Measurements from ENCODE around the gene MTHFR.

The MTHFR gene

GRCh38 chr1:11838349-11839272, 32.8 kb upstream of the MTHFR start (continued):
- TF ChIP-seq, protein P1, sequence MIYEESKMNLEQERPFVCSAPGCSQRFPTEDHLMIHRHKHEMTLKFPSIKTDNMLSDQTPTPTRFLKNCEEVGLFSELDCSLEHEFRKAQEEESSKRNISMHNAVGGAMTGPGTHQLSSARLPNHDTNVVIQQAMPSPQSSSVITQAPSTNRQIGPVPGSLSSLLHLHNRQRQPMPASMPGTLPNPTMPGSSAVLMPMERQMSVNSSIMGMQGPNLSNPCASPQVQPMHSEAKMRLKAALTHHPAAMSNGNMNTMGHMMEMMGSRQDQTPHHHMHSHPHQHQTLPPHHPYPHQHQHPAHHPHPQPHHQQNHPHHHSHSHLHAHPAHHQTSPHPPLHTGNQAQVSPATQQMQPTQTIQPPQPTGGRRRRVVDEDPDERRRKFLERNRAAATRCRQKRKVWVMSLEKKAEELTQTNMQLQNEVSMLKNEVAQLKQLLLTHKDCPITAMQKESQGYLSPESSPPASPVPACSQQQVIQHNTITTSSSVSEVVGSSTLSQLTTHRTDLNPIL (CRISPR knock-in tag; IDR thresholded peaks at IDR 0.05; ENCODE audit: low read depth), result no peak
- TF ChIP-seq BACH2 (CRISPR knock-in tag; IDR thresholded peaks at IDR 0.05; ENCODE audit: borderline replicate concordance), result no peak
- TF ChIP-seq SNAI2 (CRISPR knock-in tag; IDR thresholded peaks at IDR 0.05), result no peak
- TF ChIP-seq, protein P2, sequence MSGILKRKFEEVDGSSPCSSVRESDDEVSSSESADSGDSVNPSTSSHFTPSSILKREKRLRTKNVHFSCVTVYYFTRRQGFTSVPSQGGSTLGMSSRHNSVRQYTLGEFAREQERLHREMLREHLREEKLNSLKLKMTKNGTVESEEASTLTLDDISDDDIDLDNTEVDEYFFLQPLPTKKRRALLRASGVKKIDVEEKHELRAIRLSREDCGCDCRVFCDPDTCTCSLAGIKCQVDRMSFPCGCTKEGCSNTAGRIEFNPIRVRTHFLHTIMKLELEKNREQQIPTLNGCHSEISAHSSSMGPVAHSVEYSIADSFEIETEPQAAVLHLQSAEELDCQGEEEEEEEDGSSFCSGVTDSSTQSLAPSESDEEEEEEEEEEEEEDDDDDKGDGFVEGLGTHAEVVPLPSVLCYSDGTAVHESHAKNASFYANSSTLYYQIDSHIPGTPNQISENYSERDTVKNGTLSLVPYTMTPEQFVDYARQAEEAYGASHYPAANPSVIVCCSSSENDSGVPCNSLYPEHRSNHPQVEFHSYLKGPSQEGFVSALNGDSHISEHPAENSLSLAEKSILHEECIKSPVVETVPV (CRISPR knock-in tag; IDR thresholded peaks at IDR 0.05), result no peak
- TF ChIP-seq GLIS3 (CRISPR knock-in tag; IDR thresholded peaks at IDR 0.05), result no peak
- TF ChIP-seq ZNF8 (CRISPR knock-in tag; IDR thresholded peaks at IDR 0.05), result no peak
- no peak for TF ChIP-seq ZFP3 (CRISPR knock-in tag; IDR thresholded peaks at IDR 0.05)
- no peak for TF ChIP-seq ZFP30 (CRISPR knock-in tag; IDR thresholded peaks at IDR 0.05)
- no peak for TF ChIP-seq ESRRG (CRISPR knock-in tag; IDR thresholded peaks at IDR 0.05)
- TF ChIP-seq OSR1 (CRISPR knock-in tag; IDR thresholded peaks at IDR 0.05), result no peak
- no peak for TF ChIP-seq ARNTL (CRISPR knock-in tag; IDR thresholded peaks at IDR 0.05; ENCODE audit: borderline replicate concordance, low read depth)
- TF ChIP-seq ISL1 (CRISPR knock-in tag; IDR thresholded peaks at IDR 0.05), result no peak
- TF ChIP-seq RARB (CRISPR knock-in tag; IDR thresholded peaks at IDR 0.05), result no peak
- no peak for TF ChIP-seq PPARA (CRISPR knock-in tag; IDR thresholded peaks at IDR 0.05; ENCODE audit: borderline replicate concordance)
- TF ChIP-seq ZNF70 (CRISPR knock-in tag; IDR thresholded peaks at IDR 0.05), result no peak

- ATAC-seq, result peak; percentile 16
- TF ChIP-seq PPARA (CRISPR knock-in tag; IDR thresholded peaks at IDR 0.05; ENCODE audit: borderline replicate concordance) (no peak), TOX (CRISPR knock-in tag; IDR thresholded peaks at IDR 0.05; ENCODE audit: borderline replicate concordance) (no peak), OSR1 (CRISPR knock-in tag; IDR thresholded peaks at IDR 0.05) (no peak), ZFP30 (CRISPR knock-in tag; IDR thresholded peaks at IDR 0.05) (no peak), POU6F1 (CRISPR knock-in tag; IDR thresholded peaks at IDR 0.05; ENCODE audit: borderline replicate concordance, low read depth) (no peak), ZC3H10 (CRISPR knock-in tag; IDR thresholded peaks at IDR 0.05) (no peak), ZNF565 (CRISPR knock-in tag; conservative IDR thresholded peaks at IDR 0.05; ENCODE audit: low read depth) (no peak), ARNTL (CRISPR knock-in tag; IDR thresholded peaks at IDR 0.05; ENCODE audit: borderline replicate concordance, low read depth) (no peak), ZNF8 (CRISPR knock-in tag; IDR thresholded peaks at IDR 0.05) (no peak), GLIS3 (CRISPR knock-in tag; IDR thresholded peaks at IDR 0.05) (no peak), CSDC2 (CRISPR knock-in tag; IDR thresholded peaks at IDR 0.05) (no peak), BACH2 (CRISPR knock-in tag; IDR thresholded peaks at IDR 0.05; ENCODE audit: borderline replicate concordance) (no peak), ISL1 (CRISPR knock-in tag; IDR thresholded peaks at IDR 0.05) (no peak)
- TF ChIP-seq, protein P3, sequence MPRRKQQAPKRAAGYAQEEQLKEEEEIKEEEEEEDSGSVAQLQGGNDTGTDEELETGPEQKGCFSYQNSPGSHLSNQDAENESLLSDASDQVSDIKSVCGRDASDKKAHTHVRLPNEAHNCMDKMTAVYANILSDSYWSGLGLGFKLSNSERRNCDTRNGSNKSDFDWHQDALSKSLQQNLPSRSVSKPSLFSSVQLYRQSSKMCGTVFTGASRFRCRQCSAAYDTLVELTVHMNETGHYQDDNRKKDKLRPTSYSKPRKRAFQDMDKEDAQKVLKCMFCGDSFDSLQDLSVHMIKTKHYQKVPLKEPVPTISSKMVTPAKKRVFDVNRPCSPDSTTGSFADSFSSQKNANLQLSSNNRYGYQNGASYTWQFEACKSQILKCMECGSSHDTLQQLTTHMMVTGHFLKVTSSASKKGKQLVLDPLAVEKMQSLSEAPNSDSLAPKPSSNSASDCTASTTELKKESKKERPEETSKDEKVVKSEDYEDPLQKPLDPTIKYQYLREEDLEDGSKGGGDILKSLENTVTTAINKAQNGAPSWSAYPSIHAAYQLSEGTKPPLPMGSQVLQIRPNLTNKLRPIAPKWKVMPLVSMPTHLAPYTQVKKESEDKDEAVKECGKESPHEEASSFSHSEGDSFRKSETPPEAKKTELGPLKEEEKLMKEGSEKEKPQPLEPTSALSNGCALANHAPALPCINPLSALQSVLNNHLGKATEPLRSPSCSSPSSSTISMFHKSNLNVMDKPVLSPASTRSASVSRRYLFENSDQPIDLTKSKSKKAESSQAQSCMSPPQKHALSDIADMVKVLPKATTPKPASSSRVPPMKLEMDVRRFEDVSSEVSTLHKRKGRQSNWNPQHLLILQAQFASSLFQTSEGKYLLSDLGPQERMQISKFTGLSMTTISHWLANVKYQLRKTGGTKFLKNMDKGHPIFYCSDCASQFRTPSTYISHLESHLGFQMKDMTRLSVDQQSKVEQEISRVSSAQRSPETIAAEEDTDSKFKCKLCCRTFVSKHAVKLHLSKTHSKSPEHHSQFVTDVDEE (CRISPR knock-in tag; IDR thresholded peaks at IDR 0.05), result no peak
Observed at GRCh38 chr1:11837767-11838348, 32.1 kb upstream of the MTHFR start.
